Spleen (tissue), 11 donors: Measurements from ENCODE around the gene ZNF23. TPM values are rescaled to one million over a fixed set of nuclear protein-coding genes. Genes with fewer than 3 reads are reported as not detected.
A peak's percentile ranks its signal among the peaks of the same experiment; 100 is the strongest.

Experiments used
- DNase-seq: peaks from one replicate; pipeline ENCODE4 v3.0.0-alpha.2; 2020
- H3K27ac ChIP-seq, 8 donors: fragments of 200-600 bp; sonication (generic) in 7 of 8; 1 replicate in 4 of 8; 2 replicates in 4 of 8; pipeline versions ENCODE4 v1.5.0 to v1.8.0; 2016 to 2021; ENCODE audit warnings: inconsistent platforms in 4 of 8, mild to moderate bottlenecking in 4 of 8, moderate library complexity in 1 of 8
- H3K27me3 ChIP-seq, 7 donors: fragments of 200-600 bp; sonication (generic) in 6 of 7; replicated peaks in 1 of 7; 1 replicate in 4 of 7; 2 replicates in 3 of 7; pipeline versions ENCODE4 v1.5.0 to v1.8.0; 2016 to 2021; ENCODE audit warnings: inconsistent platforms in 3 of 7, mild to moderate bottlenecking in 1 of 7
- H3K36me3 ChIP-seq, 6 donors: fragments of 200-600 bp; sonication (generic) in 5 of 6; 1 replicate in 4 of 6; 2 replicates in 2 of 6; pipeline versions ENCODE4 v1.5.0 to v1.8.0; 2016 to 2021; ENCODE audit warnings: inconsistent platforms in 2 of 6
- H3K4me1 ChIP-seq, 6 donors: fragments of 200-600 bp; sonication (generic) in 5 of 6; 1 replicate in 3 of 6; 2 replicates in 3 of 6; pipeline versions ENCODE4 v1.5.0 to v1.8.0; 2016 to 2021; ENCODE audit warnings: inconsistent platforms in 3 of 6
- H3K4me3 ChIP-seq, 8 donors: fragments of 200-600 bp; sonication (generic) in 7 of 8; 1 replicate in 4 of 8; 2 replicates in 4 of 8; pipeline versions ENCODE4 v1.5.0 to v1.8.0; 2016 to 2021; ENCODE audit warnings: inconsistent platforms in 4 of 8, mild to moderate bottlenecking in 4 of 8, moderate library complexity in 2 of 8
- H3K9me3 ChIP-seq, 8 donors: fragments of 200-600 bp; sonication (generic) in 7 of 8; 1 replicate in 4 of 8; 2 replicates in 4 of 8; pipeline versions ENCODE4 v1.5.0 to v1.8.0; 2016 to 2021; ENCODE audit warnings: inconsistent platforms in 4 of 8
- POLR2A ChIP-seq, 3 donors: fragments of 450-650 bp; IDR thresholded peaks; one replicate each; pipeline ENCODE4 v1.5.1; 2017; ENCODE audit warnings: antibody characterized with exemption in 3 of 3, mild to moderate bottlenecking in 1 of 3
- POLR2AphosphoS5 ChIP-seq, 3 donors: sonication (generic); formaldehyde crosslinking; IDR thresholded peaks; one replicate each; pipeline ENCODE4 v1.5.1; 2017; ENCODE audit warnings: antibody characterized with exemption in 3 of 3
- WGBS, 5 donors: extraction: QIAGEN DNeasy Blood & Tissue Kit in 3 of 5; methylation state at CpG; one replicate each; pipeline versions ENCODE4 v1.1.5 to v1.1.7; 2013 to 2018; 5-methylcytosine and 5-hydroxymethylcytosine counted together
- intact Hi-C: fragments of 100-400 bp; cut with DNase I; formaldehyde crosslinking; loops from one replicate; pipeline ENCODE4 v1.15.0; 2023; ENCODE audit warnings: low total_unique reads
- polyA plus RNA-seq, 3 donors: library from polyadenylated mRNA; stranded (reverse); fragments of 200-250 nt; gene quantifications; one replicate each; pipeline ENCODE4 v1.2.1, GENCODE V29; 2013
- total RNA-seq, 7 donors: library from RNA; depleted of rRNA in 3 of 7; stranded (reverse); fragments of >200 nt in 3 of 7; fragmentation: NEBNext Ultra II Directional in 4 of 7; extraction: Animal tissue kit (Norgen Biotek cat#: 25700) in 4 of 7; gene quantifications; one replicate each; pipeline versions ENCODE4 v1.1.0 to v1.2.1, GENCODE V29; 2016 to 2021
- TF ChIP-seq, protein P1 (sequence below), 11 experiments: fragments of 200-600 bp in 7 of 11; fragments of 450-650 bp in 4 of 11; sonication (generic) in 4 of 11; IDR thresholded peaks in 8 of 11; conservative IDR thresholded peaks in 3 of 11; 1 replicate in 7 of 11; 2 replicates in 4 of 11; pipeline versions ENCODE4 v1.4.0 to v1.8.0; 2016 to 2021; ENCODE audit warnings: antibody characterized with exemption in 11 of 11, inconsistent platforms in 4 of 11, mild to moderate bottlenecking in 1 of 11
- donor health status: healthy with polysubstance abuse.
- donor health status: DM: no; HTN: no; CAD: no; lungs with moderate emphysema.
- donor health status: DM: no; HTN: no; CAD: no.
- donor health status: Bipolar disorder and iron deficiency.
- donor health status: healthy.
- donor health status: DM: no; HTN: no; CAD: no.
- donor health status: DM: yes; HTN: yes; CAD: no.

Gene ZNF23
- total and polyA plus RNA-seq, 10 donors: 6.3 to 12.4 (median 10.6) TPM

DNA sequence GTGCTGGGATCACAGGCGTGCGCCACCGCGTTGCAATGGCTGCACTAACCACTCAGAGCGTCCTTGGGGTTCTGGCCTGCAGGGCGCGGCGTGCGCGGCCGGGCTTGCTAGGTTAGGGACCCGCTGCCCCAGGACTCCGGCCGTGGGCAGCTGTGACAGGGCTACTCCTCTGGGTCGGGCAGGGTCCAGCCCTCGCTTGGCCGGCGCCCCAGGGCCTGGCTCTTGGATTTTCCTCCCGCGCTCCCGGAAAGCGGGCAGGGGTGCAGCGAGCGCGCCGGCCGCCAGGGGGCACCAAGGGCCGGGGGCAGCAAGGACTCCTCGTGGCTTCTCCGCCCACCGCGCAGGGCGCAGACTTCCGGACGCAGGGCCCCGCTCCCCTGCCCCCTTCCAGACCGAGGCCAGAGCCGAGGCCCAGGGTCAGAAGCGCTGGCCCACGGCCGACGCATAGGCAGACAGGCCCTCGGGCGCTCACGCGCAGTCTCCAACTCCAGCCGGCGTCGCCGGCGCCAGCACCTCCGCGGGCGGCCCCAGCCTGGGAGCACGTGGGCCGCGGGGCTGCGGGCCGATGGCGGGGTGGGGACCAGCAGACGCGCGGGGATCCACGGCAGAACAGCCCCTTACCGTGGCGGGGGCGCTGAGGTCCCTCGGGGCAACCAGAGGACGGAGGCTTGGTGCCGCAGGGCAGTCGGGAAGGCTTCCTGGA, 20.5 kb downstream of the ZNF23 start:
- Histone ChIP-seq H3K9me3 (peaks cover 4 to 56% (median 48%) of the 10 kb centered on the region in 8 donors), H3K4me3 (peak overlapping the region in 1 of 8 donors; percentile 13), H3K4me1 (no peaks in the 10 kb centered on the region), H3K27ac (no peak overlapping the region), H3K36me3 (no peaks in the 10 kb centered on the region), H3K27me3 (peaks cover 0 to 42% (median 0%) of the 10 kb centered on the region in 7 donors)
- 35 to 71% (median 42%) methylated on average over 21 to 71 of the region's 71 CpGs for WGBS, 5 donors
- TF ChIP-seq, protein P1, sequence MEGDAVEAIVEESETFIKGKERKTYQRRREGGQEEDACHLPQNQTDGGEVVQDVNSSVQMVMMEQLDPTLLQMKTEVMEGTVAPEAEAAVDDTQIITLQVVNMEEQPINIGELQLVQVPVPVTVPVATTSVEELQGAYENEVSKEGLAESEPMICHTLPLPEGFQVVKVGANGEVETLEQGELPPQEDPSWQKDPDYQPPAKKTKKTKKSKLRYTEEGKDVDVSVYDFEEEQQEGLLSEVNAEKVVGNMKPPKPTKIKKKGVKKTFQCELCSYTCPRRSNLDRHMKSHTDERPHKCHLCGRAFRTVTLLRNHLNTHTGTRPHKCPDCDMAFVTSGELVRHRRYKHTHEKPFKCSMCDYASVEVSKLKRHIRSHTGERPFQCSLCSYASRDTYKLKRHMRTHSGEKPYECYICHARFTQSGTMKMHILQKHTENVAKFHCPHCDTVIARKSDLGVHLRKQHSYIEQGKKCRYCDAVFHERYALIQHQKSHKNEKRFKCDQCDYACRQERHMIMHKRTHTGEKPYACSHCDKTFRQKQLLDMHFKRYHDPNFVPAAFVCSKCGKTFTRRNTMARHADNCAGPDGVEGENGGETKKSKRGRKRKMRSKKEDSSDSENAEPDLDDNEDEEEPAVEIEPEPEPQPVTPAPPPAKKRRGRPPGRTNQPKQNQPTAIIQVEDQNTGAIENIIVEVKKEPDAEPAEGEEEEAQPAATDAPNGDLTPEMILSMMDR (IDR thresholded peaks at IDR 0.05 in 8 of 11, conservative IDR thresholded peaks at IDR 0.05 in 3 of 11): peak in 7 of 11 experiments; percentile 14 to 62 (median 47)
- no peak for TF ChIP-seq POLR2AphosphoS5 (IDR thresholded peaks at IDR 0.05)
- intact Hi-C loops: no loop called here
- DNase-seq: no peak

DNA sequence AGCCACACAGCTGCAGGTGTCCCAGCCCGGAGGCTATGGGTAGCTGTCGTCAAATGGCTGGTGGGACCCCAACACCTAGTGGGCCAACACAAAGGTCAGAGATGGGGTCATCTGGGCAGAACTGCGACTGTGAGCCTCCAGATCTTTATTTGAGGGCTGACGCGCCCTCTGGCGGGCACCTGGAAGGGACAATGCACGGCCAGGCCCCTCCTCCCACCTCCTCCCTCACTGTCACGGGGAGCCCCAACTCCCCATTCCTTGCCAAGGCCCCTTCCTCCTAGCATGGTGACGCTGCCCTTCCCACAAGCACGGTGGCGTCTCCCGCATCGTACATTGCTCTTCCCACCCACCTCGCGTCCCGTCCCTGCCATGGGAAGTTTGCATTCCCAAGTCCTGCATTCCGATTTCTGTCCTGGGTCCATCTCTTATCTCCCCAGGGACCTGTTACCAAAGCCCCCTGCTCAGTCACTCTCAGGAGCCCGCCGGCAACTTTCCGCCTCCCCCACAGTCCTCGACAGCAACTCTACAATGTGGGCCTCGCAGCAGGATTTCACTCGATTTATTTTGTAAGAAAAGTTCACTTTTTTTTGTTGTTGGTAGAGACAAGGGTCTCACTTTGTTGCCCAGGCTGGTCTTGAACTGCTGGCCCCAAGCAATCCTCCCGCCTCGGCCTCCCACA, 21.2 kb downstream of the ZNF23 start:
- WGBS, 5 donors: 58 to 77% (median 61%) methylated on average over 25 of the region's 25 CpGs
- intact Hi-C loops: no loop called here
- H3K36me3 ChIP-seq: no peaks in the 10 kb centered on the region
- H3K27ac ChIP-seq: no peak overlapping the region
- peaks cover 0 to 49% (median 41%) of the 10 kb centered on the region in 8 donors for H3K9me3 ChIP-seq
- H3K4me3 ChIP-seq: no peak overlapping the region
- TF ChIP-seq, protein P1 (IDR thresholded peaks at IDR 0.05 in 8 of 11, conservative IDR thresholded peaks at IDR 0.05 in 3 of 11): no peak
- TF ChIP-seq POLR2AphosphoS5 (IDR thresholded peaks at IDR 0.05) (no peak), POLR2A (IDR thresholded peaks at IDR 0.05) (no peak)
- H3K27me3 ChIP-seq: peaks cover 0 to 47% (median 0%) of the 10 kb centered on the region in 7 donors
- no peak for DNase-seq
- no peaks in the 10 kb centered on the region for H3K4me1 ChIP-seq

DNA sequence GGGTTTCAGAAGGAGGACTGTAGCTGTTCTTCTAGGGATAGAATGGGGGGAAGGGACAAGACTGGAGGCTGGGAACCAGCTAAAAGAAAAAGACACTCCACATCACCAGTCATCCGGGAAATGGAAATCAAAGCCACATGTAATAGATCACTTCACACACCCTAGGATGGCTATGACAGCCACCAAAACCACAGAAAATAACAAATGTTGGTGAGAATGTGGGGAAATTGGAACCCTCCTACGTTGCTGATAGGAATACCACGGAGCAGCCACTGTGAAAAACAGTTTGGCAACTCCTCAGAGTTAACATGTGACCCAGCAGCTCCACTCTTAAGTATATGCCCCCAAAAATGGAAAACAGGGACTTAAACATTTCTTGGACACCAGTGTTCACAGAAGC, 22.5 kb downstream of the ZNF23 start:
- DNase-seq: no peak
- H3K27me3 ChIP-seq: peaks cover 0 to 47% (median 0%) of the 10 kb centered on the region in 7 donors
- WGBS, 5 donors: 28 to 44% (median 32%) methylated on average over 3 of the region's 3 CpGs
- TF ChIP-seq, protein P1 (IDR thresholded peaks at IDR 0.05 in 8 of 11, conservative IDR thresholded peaks at IDR 0.05 in 3 of 11): no peak
- TF ChIP-seq POLR2AphosphoS5 (IDR thresholded peaks at IDR 0.05) (no peak), POLR2A (IDR thresholded peaks at IDR 0.05) (no peak)
- no peaks in the 10 kb centered on the region for H3K4me1 ChIP-seq
- H3K4me3 ChIP-seq: no peak overlapping the region
- no peak overlapping the region for H3K27ac ChIP-seq
- no peaks in the 10 kb centered on the region for H3K36me3 ChIP-seq
- H3K9me3 ChIP-seq: peaks cover 0 to 36% (median 28%) of the 10 kb centered on the region in 8 donors
- intact Hi-C loops: no loop called here

DNA sequence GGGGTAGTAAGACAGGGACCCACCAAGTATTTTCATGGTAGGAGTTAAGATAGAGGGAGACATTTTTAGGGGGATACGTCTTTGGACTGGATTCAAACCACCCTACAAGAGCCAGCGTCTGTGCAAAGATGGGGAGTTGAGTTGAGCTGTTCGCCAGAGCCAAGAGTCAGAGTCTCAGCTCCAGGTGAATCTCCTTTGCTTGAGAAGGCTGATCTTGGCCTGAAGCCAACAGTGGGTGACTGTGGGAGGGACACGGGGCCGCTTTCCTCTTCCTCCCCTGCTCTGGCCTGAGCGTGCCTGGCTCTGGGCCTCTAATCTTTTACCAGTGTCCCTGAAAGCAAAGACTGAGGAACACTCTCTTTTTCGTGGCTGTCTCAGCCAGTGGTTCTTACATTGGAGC, 25.6 kb downstream of the ZNF23 start:
- peak; percentile 22 for DNase-seq
- TF ChIP-seq, protein P1 (IDR thresholded peaks at IDR 0.05 in 8 of 11, conservative IDR thresholded peaks at IDR 0.05 in 3 of 11): no peak
- no peak for TF ChIP-seq POLR2AphosphoS5 (IDR thresholded peaks at IDR 0.05)
- no peak for TF ChIP-seq POLR2A (IDR thresholded peaks at IDR 0.05)
- Histone ChIP-seq H3K4me3 (no peak overlapping the region), H3K4me1 (no peaks in the 10 kb centered on the region), H3K27ac (no peak overlapping the region), H3K27me3 (peaks cover 0 to 54% (median 0%) of the 10 kb centered on the region in 7 donors), H3K9me3 (peaks cover 0 to 6% (median 2%) of the 10 kb centered on the region in 8 donors), H3K36me3 (no peaks in the 10 kb centered on the region)
- WGBS, 5 donors: 72 to 84% (median 79%) methylated on average over 7 of the region's 7 CpGs
- intact Hi-C loops: no loop called here
